ENCODE data around the gene CAMK2A.

CAMK2A gene

GRCh38 chr5:150301901-150302300 lies 12.3 kb upstream of the CAMK2A start:
- no peak for TF ChIP-seq CTCF (IDR thresholded peaks at IDR 0.05; ENCODE audit: insufficient read depth, low read depth, low read length, missing control alignments)
- H3K4me3 ChIP-seq (ENCODE audit: low read depth, low read length) = no peak overlapping the region
- DNase-seq (ENCODE audit: low read depth) = no peak

GRCh38 chr5:150301170-150301505 lies 11.6 kb upstream of the CAMK2A start:
- no peak overlapping the region for H3K4me3 ChIP-seq (ENCODE audit: low read depth, low read length)
- no peak for TF ChIP-seq CTCF (IDR thresholded peaks at IDR 0.05; ENCODE audit: insufficient read depth, low read depth, low read length, missing control alignments)
- no peak for DNase-seq (ENCODE audit: low read depth)

- TF ChIP-seq CTCF (IDR thresholded peaks at IDR 0.05; ENCODE audit: insufficient read depth, low read depth, low read length, missing control alignments) = no peak
- DNase-seq (ENCODE audit: low read depth) = no peak
- H3K4me3 ChIP-seq (ENCODE audit: low read depth, low read length) = no peak overlapping the region
Observed at GRCh38 chr5:150300496-150301169, 11.1 kb upstream of the CAMK2A start.

- no peak for DNase-seq (ENCODE audit: low read depth)
- no peak overlapping the region for H3K4me3 ChIP-seq (ENCODE audit: low read depth, low read length)
- no peak for TF ChIP-seq CTCF (IDR thresholded peaks at IDR 0.05; ENCODE audit: insufficient read depth, low read depth, low read length, missing control alignments)
Observed at GRCh38 chr5:150299571-150300327, 10.2 kb upstream of the CAMK2A start.

GRCh38 chr5:150298701-150299451 lies 9.3 kb upstream of the CAMK2A start:
- no peak for DNase-seq (ENCODE audit: low read depth)
- H3K4me3 ChIP-seq (ENCODE audit: low read depth, low read length) = no peak overlapping the region
- TF ChIP-seq CTCF (IDR thresholded peaks at IDR 0.05; ENCODE audit: insufficient read depth, low read depth, low read length, missing control alignments) = no peak

- TF ChIP-seq CTCF (IDR thresholded peaks at IDR 0.05; ENCODE audit: insufficient read depth, low read depth, low read length, missing control alignments) = no peak
- no peak overlapping the region for H3K4me3 ChIP-seq (ENCODE audit: low read depth, low read length)
- DNase-seq (ENCODE audit: low read depth) = no peak
Observed at GRCh38 chr5:150297934-150298595, 8.5 kb upstream of the CAMK2A start.
